ENCODE data around the gene ENDOV.

Gene ENDOV

DNA sequence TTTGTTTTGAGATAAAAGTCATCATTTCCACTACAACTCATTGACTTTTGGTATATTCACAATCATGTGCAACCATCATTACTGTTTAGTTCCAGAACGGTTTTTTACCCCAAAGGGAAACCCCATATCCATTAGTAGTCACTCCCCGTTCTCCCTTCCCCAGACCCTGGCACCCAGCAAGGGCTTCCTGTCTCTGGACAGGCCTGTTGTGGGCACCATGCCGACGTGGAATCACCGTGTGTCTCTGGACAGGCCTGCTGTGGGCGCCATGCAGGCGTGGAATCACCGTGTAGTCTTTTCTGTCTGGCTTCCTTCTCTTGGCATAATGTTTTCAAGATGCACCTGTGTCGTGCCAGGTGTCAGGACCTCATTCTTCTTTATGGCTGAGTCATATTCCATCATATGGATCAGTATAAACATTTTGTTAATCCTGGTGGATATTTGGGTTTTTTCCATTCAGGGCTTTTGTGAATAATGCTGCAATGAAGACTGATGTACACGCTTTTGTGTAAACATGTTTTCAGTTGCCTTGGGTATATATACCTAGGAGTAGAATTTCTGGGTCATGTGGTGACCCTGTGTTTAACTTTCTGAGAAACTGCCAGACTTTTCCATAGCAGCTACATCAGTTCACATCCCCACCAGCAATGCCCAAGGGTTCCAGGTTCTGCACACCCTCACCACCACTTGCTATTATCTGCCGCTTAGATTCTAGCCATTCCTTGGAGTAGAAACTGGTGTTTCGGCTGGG, 19.1 kb downstream of the ENDOV start:
- no peak for DNase-seq

DNA sequence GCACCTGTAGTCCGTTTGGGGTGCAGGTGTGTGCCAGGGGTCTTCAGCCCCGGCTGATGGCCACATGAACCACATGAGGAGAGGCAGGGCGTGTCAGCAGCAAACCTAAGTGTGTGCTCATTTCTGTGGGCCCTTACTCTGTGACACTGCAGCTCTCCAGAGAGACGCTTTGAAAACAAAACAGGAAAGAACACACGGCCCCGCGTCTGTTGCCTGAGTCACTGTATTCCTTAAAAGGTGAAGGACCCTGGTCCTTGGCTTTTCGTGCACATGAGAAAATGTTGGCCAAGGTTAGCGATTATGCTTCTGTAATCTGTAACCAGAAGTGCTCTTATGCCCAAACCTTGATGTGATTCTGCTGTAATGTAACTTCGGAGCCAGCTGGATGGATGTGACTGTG, 22.6 kb downstream of the ENDOV start:
- no peak for DNase-seq

DNA sequence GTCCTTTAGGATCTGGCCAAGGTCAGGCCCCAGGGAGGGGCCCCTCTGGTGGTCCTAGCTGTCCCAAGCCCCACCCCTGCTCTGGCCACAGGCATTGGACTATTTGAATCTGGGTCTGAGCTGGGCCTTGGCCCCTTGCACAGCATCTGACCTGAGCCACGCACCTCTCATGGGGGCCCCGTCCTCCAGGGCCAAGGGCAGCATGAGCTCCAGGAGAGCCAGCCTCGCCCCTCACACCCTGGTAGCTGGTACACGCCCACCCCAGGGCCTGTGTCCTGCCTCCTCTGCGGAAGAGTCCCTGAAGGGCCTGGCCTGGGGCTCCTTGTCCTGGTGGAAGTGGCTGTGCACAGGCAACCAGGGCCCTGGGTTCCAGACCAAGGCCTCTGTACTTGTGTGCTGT, 23.8 kb downstream of the ENDOV start:
- DNase-seq, result no peak

DNA sequence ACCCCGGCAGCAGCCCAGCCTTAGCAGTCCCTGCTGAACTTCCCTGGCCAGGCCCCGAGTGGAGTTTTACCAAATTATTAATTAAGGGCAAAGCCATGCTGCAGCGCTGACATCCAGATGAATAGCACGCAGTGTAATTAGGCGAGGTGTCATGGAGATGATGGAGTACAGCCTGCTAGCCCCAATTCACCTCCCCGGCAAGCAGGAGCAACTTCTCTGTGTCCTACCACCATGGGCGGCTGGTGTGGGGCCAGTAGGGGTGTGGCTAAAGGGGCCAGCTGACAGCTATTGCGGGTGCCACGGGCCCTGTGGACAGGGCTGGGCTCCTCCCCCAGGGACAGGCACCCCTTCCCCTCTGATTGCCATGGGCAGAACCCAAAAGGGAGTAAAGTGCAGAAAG, 24.5 kb downstream of the ENDOV start:
- no peak for DNase-seq

DNA sequence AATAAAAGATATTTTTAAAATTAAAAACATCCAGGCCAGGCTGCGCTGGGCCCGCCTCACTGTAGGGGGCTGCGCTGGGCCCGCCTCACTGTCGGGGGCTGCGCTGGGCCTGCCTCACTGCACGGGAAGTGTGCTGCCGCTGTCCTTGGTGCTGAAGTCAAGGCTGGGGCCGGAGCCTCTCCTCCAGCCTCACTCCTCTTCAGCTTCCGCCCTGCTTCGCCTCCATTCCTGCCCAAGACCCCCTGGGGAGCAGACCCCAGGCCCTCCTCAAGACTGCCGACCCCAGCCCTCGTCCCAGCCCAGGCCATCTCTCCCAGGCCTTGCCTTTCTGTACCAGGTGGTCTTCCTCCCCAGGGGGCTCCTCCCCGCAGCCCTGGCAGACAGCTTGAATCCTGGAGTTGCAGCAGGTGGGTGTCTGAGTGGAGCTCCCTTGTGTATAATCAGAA, 26.2 kb downstream of the ENDOV start:
- DNase-seq, result peak; percentile 44

DNA sequence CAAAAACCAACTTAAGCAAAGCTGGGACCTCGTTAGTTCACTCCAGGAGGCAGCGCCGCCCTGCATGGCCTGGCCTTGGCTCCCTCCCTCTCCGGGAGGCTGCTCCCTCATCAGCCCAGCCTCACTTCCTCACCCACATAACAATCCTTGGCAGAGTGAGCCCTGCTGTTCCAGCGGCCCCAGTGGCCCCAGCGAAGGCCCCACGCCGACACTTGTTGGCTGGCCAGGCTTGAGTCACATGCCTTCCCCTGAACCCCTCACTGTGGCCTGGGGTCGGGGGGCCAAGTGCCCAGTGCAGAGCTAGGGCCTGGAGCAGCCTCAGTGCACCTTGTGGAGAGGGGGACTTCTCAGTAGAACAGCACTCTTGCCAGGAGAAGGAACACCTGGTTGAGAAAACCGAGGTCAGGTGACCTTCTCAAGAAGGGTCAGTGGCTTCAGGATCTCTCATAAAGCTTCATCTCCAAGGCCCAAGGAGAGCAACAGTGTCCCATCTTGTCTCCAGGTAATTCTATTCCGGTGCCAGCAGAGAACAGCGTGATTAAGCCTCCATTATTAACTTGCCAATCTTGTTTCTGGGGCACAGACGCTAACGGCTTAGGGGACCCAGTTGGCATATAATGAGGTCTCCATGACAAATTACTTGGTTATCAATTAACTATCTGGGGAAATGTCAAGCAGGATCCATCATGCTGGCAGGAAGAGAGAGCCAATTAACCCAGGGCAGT, 26.8 kb downstream of the ENDOV start:
- DNase-seq, result no peak

DNA sequence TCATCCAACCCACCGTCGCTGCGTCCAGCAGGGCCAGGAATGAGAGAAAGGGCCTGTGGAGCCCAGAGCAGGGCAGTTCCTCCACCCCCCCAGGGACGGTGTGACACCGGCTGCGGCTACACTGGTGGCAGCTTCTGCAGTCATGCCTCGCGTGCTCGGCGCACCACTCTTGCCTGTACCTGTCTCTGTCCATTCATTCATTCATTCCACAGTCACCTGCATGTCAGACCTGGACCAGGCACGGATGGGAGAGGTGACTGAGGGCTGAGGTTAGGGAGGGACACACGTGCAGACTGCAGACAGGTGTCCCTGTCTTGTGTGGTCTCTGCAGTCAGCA, 27.3 kb downstream of the ENDOV start:
- DNase-seq, result no peak

DNA sequence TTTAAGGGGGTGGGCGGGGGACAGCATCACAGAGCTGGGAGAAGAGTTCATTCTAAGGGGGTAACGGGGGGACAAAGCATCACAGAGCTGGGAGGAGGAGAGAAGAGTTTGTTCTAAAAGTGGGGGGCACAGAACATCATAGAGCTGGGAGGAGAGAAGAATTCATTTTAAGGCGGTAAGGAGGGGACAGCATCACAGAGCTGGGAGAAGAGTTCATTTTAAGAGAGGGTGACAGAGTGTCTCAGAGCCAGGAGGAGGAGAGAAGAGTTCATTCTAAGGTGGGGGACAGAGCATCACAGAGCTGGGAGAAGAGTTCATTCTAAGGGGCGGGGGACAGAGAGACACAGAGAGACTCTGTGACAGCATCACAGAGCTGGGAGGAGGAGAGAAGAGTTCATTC, 27.8 kb downstream of the ENDOV start:
- no peak for DNase-seq

DNA sequence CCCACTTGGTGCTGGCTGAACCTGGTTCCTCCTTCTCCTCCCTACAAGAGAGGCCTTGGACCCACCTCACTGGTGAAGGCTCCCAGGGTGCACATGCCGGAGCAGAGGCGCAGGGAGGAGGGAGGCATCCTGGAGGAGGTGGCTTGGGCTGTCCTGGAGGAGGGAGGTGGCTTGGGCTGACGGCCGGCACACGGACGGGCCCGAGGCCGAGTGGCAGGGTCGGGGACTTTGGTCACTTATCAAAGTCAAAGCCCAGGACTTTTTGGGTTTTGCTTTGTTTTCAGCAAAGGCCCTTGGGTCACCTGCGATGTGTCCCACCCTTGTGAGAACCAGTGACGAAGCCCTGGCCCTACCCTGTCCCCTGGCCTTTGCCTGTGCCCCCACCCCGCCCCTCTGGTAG, 28.5 kb downstream of the ENDOV start:
- DNase-seq, result no peak

DNA sequence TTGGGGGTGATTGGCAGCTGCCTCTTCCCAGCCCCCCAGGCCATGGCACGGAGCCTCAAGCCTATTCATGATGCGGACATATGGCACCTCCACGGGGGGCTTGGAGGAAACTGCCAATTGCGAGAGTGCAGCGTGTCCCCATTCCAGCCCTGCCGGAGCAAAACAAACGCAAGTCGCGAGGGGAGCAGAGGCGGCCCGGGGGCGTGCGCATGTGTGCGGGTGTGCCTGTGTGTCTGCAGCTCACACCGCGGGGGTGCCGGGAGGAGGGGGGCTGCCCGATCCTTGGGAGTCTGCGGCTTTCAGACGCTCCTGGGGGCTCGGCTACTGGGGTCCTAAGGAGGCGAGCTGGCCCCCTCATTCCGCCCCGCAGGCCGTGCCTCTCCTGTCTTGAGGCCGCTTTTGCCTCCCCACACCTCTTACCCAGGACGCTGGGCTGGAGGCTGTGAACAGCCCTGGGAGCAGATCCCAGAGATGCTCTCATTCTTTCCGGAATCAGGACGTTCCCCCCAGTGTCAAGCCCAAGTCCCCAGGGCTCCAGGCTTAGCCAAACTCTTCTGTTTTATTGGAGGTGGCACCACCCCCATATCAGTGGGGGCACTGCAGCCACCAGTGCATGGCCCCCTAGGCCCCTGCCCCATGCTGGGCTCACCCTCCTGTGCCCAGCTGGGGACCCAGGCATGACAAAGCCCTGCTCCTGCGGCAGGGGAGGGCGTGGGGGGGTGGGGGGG, 29.1 kb downstream of the ENDOV start:
- no peak for DNase-seq

DNA sequence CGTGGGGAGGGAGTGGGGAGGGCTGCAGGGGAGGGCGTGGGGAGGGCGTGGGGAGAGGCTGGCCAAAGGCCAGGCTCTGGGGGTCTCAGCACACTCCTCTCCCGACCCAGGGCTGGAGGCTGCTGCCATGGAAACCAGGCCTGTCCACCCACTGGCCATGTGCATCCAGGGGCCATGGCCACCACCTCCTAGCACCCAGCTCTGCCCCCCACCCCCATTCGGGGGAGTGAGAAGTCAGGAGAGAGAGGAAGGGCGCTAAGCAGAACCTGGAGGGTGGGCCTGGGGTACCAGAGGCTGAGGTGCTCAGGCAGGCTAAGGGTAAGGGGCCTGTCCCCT, 29.6 kb downstream of the ENDOV start:
- DNase-seq, result no peak

DNA sequence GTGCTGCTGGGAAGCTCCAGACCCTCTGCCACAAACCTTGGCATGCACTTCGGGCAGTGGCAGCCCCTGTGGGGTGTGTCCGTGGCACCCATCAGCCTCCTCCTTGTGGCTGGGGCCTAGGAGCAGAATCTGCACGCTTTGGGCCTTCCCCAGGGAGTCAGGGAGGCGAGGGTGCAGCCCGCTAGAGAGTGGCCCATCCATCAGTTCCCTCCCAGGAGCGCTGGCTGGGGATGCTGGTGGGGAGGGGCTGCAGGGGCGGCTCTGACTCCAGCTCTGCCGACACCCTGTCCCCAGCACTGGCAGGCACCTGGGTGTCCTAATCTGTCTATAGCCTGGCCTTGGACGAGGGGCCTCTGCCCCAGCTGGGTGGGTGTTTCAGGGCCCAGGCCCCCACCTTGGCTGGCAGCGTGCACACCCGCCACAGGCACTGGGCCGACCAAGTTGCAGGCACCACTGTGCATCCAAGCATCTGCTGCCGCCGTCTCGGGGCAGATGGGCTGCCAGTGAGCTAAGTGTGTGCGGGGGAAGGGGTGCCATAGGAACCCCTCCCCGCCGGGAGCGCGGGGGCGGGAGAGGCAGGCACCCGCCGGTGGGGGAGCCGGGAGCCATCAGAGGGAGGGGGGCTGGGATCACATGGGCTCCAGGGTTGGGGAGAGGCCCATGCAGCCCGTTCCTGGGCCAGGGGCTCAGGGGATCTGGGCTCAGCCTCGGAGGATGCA, 30.2 kb downstream of the ENDOV start:
- no peak for DNase-seq

DNA sequence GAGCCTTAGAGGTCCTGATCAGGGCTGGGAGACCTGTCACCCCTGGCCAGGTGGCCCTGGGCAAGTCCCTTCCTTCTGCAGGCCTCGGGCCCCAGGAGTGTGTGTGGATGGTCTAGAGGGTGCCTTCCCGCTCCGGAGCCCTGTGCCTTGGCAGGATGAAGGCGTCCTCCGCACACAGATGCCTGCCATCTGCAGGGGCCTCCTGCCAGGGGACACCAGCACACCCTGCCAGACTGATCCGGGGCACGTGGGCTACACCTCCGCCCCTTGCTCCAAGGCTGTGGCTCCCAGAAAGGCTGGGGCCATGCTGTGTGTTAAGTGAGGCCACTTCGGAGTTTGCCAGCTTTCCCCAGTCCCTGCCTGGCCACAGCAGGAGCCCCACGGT, 30.8 kb downstream of the ENDOV start:
- no peak for DNase-seq

DNA sequence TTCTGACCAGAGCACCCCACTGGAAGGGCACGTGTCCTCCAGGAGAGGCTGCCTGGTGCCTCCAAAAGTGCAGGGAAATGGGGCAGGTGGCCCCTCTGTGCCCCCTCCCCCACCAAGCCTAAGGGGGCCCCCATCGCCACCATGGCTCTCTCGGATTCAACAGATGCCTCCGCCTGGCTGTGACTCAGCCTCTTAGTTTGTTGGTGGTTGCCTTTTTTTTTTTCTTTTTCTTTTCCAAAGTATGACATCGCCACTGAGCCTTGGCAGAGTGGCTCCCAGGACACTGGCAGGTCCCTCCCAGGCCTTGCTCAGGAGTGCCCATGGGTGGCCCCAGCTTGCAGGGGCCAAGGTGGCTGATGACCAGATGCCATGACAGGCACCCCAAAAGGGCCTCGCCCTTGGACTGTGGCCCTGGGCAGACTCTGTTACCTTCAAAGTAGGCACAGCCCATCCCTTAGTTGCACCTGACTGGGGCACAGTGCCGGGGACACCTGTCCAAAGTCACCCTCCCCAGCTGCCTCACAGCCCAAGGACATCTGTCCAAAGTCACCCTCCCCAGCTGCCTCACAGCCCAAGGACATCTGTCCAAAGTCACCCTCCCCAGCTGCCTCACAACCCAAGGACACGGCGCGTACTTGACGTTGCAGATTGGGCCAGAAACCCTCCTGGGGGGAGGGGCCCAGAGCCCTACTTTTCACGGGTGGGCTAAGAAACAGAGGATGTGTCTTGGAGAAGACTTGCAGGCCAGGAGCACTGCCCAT, 31.9 kb downstream of the ENDOV start:
- DNase-seq, result no peak

DNA sequence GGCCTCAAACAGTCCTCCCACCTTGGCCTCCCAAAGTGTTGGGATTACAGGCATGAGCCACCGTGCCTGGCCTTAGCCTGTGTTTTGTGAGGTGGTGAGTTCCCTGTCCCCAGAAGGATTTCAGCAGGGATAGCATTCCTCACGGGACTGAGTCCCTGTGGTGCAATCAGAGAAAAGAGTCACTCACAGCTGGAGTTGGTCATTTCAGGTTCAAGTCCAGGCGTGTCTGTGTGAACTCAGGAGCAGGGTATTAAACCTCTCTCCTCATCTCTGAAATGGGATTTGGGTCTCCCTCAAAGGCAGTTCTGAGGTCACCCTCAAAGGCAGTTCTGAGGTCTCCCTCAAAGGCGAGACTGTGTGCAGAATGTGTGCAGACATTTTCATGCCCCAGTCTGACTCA, 32.8 kb downstream of the ENDOV start:
- no peak for DNase-seq

DNA sequence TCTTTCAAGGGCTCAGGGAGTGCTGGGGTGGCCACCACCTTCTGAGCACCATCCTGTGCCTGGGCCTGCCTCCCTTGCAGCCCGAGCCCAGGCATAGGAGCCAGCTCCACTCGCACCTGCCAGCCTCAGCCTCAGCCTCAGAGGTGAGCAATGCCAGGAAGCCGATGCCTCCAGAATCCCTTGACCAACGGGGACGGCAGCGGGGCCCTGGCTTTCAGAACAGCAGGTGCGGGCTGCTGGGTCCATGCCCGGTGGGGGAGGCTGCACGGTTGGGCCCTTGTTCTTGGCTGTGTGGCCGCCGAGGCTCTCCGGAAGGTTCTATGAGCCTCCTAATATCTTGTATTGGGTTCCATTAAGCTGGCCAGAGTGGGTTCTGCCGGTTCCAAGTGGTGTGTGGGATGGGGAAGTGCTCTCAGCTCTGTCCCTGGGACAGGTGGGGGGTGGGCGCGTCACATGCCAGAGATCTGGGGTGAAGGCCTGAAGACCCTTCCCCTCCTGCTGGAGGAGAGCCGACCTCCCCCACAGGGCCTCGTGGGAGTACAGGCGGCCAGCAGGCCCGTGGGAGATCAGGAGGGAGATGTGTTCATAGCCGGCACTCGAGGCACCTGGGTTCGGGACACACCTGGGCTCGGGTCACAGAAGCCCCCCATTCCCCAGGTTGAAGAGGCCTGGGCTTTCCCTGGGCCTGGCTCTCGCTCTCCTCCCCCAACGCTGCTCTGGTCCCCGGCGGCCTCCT, 34.4 kb downstream of the ENDOV start:
- no peak for DNase-seq

DNA sequence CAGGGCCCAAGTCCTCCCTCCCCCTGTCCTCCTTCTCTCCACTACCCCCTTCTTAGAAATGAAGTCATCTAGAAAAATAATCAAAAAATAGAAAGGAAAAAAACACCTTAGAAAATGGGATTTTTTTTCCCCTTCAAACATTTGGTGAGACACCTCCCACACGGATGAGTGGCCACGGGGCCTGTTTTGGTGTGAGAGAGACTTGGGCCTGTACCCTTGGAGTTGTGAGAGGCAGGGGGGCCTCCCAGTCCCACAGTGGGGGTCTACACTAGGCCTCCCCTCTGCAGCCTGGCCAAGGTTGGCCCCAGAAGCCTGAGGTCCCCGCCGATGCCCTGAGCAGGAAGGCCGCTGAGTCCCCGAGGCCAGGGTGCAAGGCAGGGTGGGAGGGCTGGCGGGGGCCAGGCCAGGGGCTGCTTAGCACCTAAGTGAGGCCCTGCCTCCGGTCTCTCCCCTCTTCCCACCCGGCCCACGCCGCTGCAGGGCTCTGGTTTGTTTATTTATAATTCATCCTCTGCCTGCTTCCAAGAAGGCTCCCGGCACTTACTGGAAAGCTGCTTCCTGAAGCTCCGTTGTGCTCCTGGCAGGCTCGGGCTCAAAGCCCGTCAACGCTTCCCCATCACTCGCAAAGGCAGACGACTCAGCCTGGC, 35.1 kb downstream of the ENDOV start:
- DNase-seq, result no peak

DNA sequence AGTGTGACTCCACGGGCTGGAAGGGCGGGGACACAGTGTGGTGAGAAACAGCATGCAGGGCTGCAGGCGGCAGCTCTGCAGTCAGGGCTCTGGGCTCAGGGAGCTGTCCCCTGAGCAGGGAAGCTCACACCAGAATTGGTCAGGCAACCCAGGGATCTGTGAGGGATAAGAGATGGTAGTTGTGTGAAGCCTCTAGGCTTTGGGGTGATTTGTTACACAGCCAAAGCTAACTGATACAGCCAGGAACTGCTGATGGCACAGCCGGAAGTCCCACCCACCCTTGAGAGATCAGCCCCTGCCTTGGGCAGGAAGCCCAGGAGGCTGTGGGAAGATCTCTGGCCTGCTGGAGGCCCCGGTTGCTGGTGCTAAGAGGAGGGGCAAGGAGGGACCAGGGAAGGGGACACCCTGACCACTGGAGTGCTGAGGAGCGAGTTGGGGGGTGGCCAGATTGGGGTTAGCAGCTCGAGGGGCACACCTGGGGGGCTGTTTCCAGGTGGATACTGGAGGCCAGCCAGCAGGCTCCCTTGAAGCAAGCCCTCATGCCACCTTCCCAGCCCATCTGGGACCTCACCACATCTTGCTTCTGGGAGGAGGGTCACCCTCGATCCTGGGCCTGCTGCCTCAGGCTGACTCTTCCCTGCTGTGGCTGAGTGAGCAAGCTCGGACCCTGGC, 36.3 kb downstream of the ENDOV start:
- no peak for DNase-seq

DNA sequence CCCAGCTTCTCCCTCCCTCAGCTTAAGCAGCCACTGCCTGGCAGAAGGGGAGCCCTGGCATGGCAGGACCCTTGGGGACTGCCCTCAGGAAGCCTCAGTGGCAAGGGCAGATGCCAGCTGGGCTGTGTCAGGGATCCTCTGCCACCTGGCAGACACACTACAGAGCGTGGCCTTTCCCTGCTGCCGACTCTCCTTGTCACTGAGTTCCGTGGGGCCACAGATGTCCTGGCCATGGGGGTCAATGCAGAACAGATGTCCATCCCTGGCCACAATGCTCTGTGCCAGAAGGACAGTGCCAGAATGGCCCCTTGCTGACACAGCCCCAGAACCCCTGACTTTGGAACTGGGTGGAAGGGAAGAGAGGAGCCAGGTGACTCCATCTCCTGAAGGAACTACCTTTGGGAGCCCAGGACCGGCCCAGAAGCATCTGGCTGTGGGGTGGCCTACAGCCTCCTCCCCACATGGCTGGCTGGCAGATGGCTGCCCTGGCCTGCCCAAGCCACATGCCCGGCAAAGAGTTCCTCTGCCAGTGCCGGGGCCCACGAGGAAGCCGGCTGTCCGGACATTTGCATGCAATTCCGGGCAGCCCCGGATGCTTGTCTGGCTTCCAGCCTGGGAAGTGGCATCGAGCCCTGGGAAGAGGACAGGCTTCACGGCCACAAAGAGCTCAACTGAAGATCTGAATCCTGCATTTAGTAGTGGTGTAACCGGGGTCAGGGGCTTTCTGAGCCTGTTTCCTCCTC, 37.4 kb downstream of the ENDOV start:
- no peak for DNase-seq
